Esophagus muscularis mucosa (tissue), 4 donors: ENCODE measurements around the gene MAP7. TPM values are rescaled to one million over a fixed set of nuclear protein-coding genes. Genes with fewer than 3 reads are reported as not detected.
A peak's percentile ranks its signal among the peaks of the same experiment; 100 is the strongest.

Experiments
- DNase-seq: peaks from one replicate; pipeline ENCODE4 v3.0.0-alpha.2; 2017; ENCODE audit errors: extremely low spot score
- H3K27ac ChIP-seq, 4 donors: fragments of 200-600 bp; sonication (generic); replicated peaks in 1 of 4; 1 replicate in 3 of 4; 2 replicates in 1 of 4; pipeline ENCODE4 v1.5.1; 2016 to 2019; ENCODE audit warnings: mild to moderate bottlenecking in 1 of 4
- H3K27me3 ChIP-seq, 4 donors: fragments of 200-600 bp; sonication (generic); one replicate each; pipeline versions ENCODE4 v1.5.1 to v1.6.0; 2016 to 2019
- H3K36me3 ChIP-seq, 4 donors: fragments of 200-600 bp; sonication (generic); one replicate each; pipeline ENCODE4 v1.5.1; 2016 to 2019
- H3K4me1 ChIP-seq, 4 donors: fragments of 200-600 bp; sonication (generic); one replicate each; pipeline ENCODE4 v1.5.1; 2016 to 2019
- H3K4me3 ChIP-seq, 4 donors: fragments of 200-600 bp; sonication (generic); 1 replicate in 2 of 4; 2 replicates in 2 of 4; pipeline ENCODE4 v1.5.1; 2016 to 2019; ENCODE audit warnings: mild to moderate bottlenecking in 4 of 4, moderate library complexity in 1 of 4
- H3K9me3 ChIP-seq, 4 donors: fragments of 200-600 bp; sonication (generic); 1 replicate in 3 of 4; 2 replicates in 1 of 4; pipeline ENCODE4 v1.5.1; 2016 to 2019
- EP300 ChIP-seq: sonication (generic); formaldehyde crosslinking; IDR thresholded peaks from one replicate; pipeline ENCODE4 v1.6.1; 2017; ENCODE audit warnings: antibody characterized with exemption
- POLR2A ChIP-seq: fragments of 450-650 bp; IDR thresholded peaks from one replicate; pipeline ENCODE4 v1.6.1; 2017; ENCODE audit warnings: antibody characterized with exemption, moderate library complexity, mild to moderate bottlenecking, low read depth
- POLR2AphosphoS5 ChIP-seq, 2 donors: sonication (generic); formaldehyde crosslinking; IDR thresholded peaks; one replicate each; pipeline ENCODE4 v1.6.1; 2017; ENCODE audit warnings: antibody characterized with exemption in 2 of 2
- WGBS: methylation state at CpG from one replicate; pipeline ENCODE4 v1.1.5; 2018; 5-methylcytosine and 5-hydroxymethylcytosine counted together
- intact Hi-C: fragments of 100-400 bp; cut with DNase I; formaldehyde crosslinking; loops from one replicate; pipeline ENCODE4 v1.15.1; 2023
- total RNA-seq, 4 donors: library from RNA; depleted of rRNA; stranded (reverse); fragments of >200 nt; gene quantifications; one replicate each; pipeline versions ENCODE4 v1.1.0 to v1.2.1, GENCODE V29; 2016
- TF ChIP-seq, protein P1 (sequence below), 3 experiments: fragments of 200-600 bp in 2 of 3; fragments of 450-650 bp in 1 of 3; sonication (generic) in 2 of 3; IDR thresholded peaks; one replicate each; pipeline ENCODE4 v1.5.1; 2017 to 2019; ENCODE audit warnings: antibody characterized with exemption in 3 of 3, mild to moderate bottlenecking in 2 of 3, moderate library complexity in 1 of 3

Gene MAP7
- total RNA-seq, 4 donors from 2014 or later: 1.7 to 2.9 (median 2.0) TPM

DNA sequence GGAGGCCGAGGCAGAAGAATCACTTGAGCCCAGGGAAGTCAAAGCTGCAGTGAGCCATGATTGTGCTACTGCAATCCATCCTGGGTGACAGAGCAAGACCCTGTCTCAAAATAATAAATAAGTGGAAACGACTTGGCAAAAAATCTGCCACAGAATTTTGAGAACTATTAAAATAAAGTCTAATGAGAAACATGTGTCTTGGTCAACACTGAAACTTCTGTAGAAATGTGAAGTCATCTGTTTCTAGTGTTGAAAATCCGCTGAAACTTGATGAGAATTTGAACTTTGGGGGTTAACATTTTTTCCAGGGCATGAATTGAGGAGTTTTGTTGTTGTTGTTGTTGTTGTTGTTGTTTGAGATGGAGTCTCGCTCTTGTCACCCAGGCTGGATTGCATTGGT lies 231.5 kb downstream of the MAP7 start:
- Histone ChIP-seq H3K4me3 (no peak overlapping the region), H3K4me1 (peaks cover 0 to 3% (median 0%) of the 10 kb centered on the region in 4 donors), H3K36me3 (no peaks in the 10 kb centered on the region), H3K27ac (no peak overlapping the region), H3K9me3 (no peaks in the 10 kb centered on the region), H3K27me3 (no peaks in the 10 kb centered on the region)
- DNase-seq: no peak
- TF ChIP-seq, protein P1, sequence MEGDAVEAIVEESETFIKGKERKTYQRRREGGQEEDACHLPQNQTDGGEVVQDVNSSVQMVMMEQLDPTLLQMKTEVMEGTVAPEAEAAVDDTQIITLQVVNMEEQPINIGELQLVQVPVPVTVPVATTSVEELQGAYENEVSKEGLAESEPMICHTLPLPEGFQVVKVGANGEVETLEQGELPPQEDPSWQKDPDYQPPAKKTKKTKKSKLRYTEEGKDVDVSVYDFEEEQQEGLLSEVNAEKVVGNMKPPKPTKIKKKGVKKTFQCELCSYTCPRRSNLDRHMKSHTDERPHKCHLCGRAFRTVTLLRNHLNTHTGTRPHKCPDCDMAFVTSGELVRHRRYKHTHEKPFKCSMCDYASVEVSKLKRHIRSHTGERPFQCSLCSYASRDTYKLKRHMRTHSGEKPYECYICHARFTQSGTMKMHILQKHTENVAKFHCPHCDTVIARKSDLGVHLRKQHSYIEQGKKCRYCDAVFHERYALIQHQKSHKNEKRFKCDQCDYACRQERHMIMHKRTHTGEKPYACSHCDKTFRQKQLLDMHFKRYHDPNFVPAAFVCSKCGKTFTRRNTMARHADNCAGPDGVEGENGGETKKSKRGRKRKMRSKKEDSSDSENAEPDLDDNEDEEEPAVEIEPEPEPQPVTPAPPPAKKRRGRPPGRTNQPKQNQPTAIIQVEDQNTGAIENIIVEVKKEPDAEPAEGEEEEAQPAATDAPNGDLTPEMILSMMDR (IDR thresholded peaks at IDR 0.05): no peak
- TF ChIP-seq POLR2AphosphoS5 (IDR thresholded peaks at IDR 0.05): no peak
- TF ChIP-seq POLR2A: no peak
- TF ChIP-seq EP300: no peak
- intact Hi-C loops: loop anchor here (5.0 kb wide), 2 partner anchors 36 to 811 kb away; no protein-coding TSS in a partner anchor
- WGBS: 58% methylated on average over 4 of the region's 4 CpGs

DNA sequence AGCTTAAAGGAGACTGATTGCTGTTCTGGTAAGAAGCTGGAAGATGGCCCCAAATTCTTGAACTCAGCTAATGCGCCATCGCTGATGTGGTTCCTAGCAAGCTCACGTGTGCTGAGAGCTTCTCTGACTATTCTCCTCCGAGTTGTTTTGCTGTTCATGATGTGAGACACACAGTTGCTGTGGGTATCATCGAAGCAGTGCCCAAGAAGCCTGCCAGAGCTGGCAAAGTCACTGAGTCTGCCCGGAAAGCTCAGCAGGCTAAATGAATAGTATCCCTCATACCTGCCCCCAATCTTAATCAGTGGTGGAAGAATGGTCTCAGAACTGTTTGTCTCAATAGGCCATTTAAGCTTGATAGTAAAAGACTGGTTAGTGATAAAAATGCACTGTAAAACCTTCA lies 232.3 kb downstream of the MAP7 start:
- no peak for DNase-seq
- Histone ChIP-seq H3K4me3 (no peak overlapping the region), H3K27me3 (no peaks in the 10 kb centered on the region), H3K27ac (no peak overlapping the region), H3K4me1 (no peaks in the 10 kb centered on the region), H3K9me3 (no peaks in the 10 kb centered on the region), H3K36me3 (no peaks in the 10 kb centered on the region)
- WGBS: 71% methylated on average over 6 of the region's 6 CpGs
- intact Hi-C loops: loop anchor here (5.0 kb wide), 2 partner anchors 36 to 811 kb away; no protein-coding TSS in a partner anchor
- TF ChIP-seq, protein P1 (IDR thresholded peaks at IDR 0.05): no peak
- TF ChIP-seq EP300: no peak
- TF ChIP-seq POLR2A: no peak
- TF ChIP-seq POLR2AphosphoS5 (IDR thresholded peaks at IDR 0.05): no peak

DNA sequence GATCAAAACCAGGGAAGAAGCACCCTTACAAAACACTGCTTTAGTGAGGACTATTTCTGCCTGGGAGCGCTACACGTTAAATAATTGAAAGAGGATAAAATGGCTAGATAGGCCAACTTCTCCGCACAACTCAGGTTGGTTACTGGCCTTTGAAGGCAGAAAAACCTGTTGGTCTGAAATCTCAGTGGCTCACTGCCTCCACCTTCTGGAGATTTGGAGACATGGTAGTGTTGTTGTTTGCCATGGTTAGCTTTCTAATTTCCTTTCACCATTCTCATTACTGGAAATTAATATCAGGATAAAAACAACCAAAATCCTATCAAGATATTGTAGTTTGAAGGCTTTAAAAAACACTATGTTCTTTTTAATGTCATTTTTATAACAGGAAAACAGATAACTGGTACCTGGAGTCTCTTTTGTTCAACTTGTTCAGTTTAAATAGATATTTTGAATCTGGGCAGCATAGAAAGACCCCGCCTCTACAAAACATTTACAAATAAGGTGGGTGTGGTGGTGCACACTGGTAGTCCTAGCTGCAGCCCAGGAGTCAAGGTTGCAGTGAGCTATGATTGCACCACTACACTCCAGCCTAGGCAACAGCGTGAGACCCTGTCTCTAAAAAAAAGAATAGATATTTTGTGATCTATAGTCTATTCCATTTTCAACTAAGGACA lies 233.1 kb downstream of the MAP7 start:
- no peak for DNase-seq
- H3K27me3 ChIP-seq: no peaks in the 10 kb centered on the region
- H3K4me1 ChIP-seq: no peaks in the 10 kb centered on the region
- intact Hi-C loops: loop anchor here (5.0 kb wide), 2 partner anchors 35 to 810 kb away; no protein-coding TSS in a partner anchor
- TF ChIP-seq, protein P1 (IDR thresholded peaks at IDR 0.05): peak; percentile 62 to 88 (median 75)
- TF ChIP-seq POLR2AphosphoS5 (IDR thresholded peaks at IDR 0.05) (peak in 1 of 2 donors; percentile 7), POLR2A (no peak)
- no peak overlapping the region for H3K4me3 ChIP-seq
- no peak overlapping the region for H3K27ac ChIP-seq
- no peaks in the 10 kb centered on the region for H3K36me3 ChIP-seq
- no peaks in the 10 kb centered on the region for H3K9me3 ChIP-seq
- 44% methylated on average over 5 of the region's 5 CpGs for WGBS

GRCh38 chr6:136315594-136315993 lies 234.6 kb downstream of the MAP7 start:
- H3K9me3 ChIP-seq: no peaks in the 10 kb centered on the region
- 94% methylated on average over 4 of the region's 4 CpGs for WGBS
- no peaks in the 10 kb centered on the region for H3K27me3 ChIP-seq
- H3K4me3 ChIP-seq: no peak overlapping the region
- no peak for DNase-seq
- intact Hi-C loops: loop anchor here (5.0 kb wide), 2 partner anchors 33 to 808 kb away; no protein-coding TSS in a partner anchor
- no peak for TF ChIP-seq POLR2A
- TF ChIP-seq, protein P1 (IDR thresholded peaks at IDR 0.05): no peak
- TF ChIP-seq EP300: no peak
- TF ChIP-seq POLR2AphosphoS5 (IDR thresholded peaks at IDR 0.05): no peak
- no peak overlapping the region for H3K27ac ChIP-seq
- no peaks in the 10 kb centered on the region for H3K36me3 ChIP-seq
- H3K4me1 ChIP-seq: no peaks in the 10 kb centered on the region
